Iris pigment epithelial cell (primary cell): Measurements from ENCODE around the gene FNDC7.
"Not testable (repeated sequence)": the region's sequence is repeated elsewhere in the genome, so short reads cannot be mapped to it uniquely, and the experiment has no call there.

Experiments
- DNase-seq: peaks from one replicate; pipeline ENCODE4 v3.0.0-alpha.2; 2011; ENCODE audit warnings: low read depth

Gene FNDC7

GRCh38 chr1:108742253-108742652 is 29.5 kb downstream of the FNDC7 start:
- DNase-seq: no peak

DNA sequence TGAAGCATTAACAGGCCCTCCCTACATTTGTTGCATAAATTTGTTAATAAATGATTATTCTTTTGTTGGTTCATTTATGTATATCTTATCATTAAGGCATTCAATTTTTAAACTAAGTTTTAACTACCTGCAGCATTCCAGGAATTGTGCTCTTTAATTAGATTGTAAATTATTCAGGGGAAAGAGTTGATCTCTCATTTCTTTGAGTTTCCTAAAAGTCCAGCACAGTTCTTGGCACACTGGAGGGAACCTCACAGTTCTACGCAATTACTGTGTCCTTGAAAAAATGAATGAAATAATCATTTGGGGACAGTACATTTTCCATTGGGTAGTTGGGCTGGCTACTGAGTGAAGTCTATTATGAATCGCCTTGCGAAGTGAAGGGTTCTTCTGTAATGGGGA is 33.3 kb downstream of the FNDC7 start:
- no peak for DNase-seq

DNA sequence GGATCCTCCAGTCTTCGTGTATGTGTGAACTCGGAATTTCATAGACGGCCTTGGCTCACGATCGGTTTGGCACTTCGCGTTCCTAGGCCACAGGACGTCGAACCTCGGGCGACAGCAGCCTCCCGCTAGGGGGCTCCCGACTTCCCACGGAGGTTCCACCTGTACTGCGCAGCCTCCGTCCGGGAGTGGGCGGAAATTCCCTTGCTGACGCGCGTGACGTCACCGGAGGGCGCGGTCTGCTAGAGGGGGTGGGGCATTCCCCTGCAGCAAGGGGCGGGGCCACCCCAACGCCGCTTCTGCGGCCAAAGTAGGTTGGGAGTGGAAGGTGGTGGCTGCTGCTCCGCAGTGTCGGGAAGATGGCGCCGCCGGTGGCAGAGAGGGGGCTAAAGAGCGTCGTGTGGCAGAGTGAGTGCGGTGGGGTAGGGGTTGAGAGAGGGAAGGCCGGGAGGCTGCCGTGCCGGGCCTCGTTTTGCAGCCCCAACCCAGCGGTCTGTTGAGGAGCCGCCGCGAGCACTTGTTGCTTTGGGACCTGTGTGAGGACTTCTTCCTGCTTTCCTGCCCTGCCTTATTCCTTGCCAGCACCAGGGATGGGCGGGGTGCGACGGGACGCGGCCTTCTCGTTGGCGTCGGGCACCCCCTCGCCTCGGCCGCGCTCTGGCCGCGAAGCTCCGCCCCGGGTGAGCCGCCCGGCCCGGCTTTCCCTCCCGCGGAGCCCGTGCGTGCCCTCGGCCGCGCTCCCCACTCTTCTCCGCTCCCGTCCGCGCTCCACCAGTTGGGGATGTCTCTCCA is 33.9 kb downstream of the FNDC7 start, which contains the start of gene STXBP3:
Gene STXBP3, plus strand, starts transcription at position 293 of the 789 bp plus-strand sequence. Its CDS starts 64 bp downstream, at position 357.
- peak; percentile 97 for DNase-seq

- peak; percentile 93 for DNase-seq
These were observed 34.6 kb downstream of the FNDC7 start for GRCh38 chr1:108747171-108747850.

DNA sequence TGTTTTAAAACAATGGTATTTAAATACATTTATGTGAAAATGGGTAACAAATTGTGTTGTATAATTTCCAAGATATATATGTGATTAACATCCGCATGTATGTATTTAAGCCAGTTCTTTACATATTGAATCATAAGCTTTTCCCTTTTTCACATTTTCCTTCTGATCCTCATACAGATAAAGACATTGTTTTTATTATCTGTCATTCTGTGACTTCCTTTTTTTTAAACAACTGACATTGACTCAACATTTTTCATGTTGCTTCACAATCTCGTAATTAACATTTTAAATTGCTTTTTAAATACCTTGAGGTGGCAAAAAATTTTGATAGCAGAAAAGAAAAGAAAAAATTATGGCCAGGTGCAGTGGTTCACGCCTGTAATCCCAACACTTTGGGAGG is 35.2 kb downstream of the FNDC7 start:
- DNase-seq: no peak

DNA sequence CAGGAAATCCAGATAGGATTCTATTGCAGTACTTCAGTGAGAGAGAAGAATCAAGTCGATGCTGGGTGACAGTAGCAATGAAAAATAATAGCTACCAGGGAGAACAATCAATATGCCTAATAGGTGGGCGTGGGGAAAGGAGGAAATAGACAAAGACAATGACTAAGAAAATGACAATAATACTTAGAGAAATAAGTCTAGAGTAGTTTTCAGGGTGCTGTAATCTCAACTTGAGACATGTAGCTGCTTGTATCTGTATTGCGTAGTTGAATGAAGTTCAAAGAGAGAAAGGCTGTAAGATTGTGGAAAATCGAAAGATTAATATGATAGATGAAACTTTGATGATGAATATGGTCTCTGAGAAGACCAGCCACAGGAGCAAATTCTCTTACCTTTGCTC is 36.4 kb downstream of the FNDC7 start:
- no peak for DNase-seq

- DNase-seq: peak; percentile 4
These were observed 37.9 kb downstream of the FNDC7 start for GRCh38 chr1:108750476-108751181.

DNA sequence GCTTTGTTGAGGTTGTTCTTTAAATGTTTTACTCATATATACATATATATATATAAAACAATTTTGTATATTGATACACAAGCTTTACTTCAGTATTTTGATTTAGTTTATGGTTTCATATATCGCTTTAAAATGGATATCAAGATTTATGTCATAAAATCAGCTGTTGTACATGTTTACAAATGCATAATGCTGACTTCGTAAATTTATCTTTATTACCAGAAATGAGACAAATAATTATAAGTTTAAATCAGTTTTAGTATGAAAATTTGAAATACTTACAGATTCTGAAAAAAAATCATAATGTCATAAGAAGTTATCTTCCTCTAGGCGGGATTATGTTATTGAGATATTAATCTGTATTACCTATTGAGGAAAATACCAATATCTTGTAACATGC is 40.7 kb downstream of the FNDC7 start:
- no peak for DNase-seq

DNA sequence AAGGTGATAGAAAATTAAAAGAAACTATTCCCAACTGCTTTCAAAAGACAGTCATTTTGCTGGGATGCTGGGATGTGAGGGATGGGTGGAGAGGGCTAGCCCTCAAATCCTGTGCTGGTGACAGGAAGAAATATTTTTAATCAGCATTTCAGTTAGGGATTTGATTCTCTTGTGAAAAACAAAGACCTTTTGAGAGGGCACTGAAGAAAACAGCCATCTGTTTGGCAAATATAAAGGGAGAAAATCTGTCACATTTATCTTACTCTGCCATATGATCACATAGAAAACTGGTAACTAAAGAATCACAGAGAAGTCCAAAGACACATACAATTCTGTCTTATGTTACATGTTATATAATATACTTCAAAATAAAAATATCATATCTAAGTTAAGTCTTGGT is 46.1 kb downstream of the FNDC7 start:
- DNase-seq: no peak

DNA sequence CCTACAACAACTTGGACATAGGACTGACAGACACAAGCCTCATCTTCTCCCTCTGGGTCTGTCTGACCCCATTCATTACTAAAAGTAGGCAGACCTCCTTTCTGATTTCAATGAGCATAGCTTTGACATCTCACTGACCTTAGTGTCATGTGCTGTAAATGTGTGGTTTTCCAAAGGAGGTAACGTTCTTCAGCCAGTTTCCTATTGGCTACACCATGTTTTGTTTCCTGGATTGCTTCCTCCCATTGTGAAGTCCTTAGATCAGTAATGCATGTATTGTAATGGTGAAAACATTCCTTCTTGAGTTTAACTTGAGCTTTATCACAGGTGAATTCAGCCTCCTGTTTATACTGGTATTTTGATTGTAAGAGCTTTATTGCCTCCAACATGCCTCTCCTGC is 54.4 kb downstream of the FNDC7 start:
- no peak for DNase-seq

- DNase-seq: no peak
These were observed 55.0 kb downstream of the FNDC7 start for GRCh38 chr1:108767708-108768107.

GRCh38 chr1:108777839-108778238 is 65.1 kb downstream of the FNDC7 start:
- DNase-seq: no peak

DNA sequence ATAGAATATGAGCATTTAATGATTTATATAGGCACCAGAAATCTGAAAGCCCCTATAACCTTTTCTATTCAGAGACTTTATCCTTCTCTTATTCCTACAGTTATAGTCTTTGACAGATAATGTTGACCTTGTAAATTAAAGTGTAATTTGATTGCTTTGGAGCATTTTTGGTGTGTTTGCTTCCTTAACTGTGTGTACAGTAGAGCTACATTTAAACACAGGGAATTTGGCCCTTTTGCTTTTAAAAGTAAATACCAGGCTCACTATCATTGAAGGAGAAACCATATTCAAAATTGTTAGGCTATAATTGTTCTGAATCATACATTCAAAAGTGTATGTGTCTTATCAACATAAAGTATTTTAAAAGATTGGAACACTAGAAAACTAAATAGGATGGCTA is 66.7 kb downstream of the FNDC7 start:
- no peak for DNase-seq

DNA sequence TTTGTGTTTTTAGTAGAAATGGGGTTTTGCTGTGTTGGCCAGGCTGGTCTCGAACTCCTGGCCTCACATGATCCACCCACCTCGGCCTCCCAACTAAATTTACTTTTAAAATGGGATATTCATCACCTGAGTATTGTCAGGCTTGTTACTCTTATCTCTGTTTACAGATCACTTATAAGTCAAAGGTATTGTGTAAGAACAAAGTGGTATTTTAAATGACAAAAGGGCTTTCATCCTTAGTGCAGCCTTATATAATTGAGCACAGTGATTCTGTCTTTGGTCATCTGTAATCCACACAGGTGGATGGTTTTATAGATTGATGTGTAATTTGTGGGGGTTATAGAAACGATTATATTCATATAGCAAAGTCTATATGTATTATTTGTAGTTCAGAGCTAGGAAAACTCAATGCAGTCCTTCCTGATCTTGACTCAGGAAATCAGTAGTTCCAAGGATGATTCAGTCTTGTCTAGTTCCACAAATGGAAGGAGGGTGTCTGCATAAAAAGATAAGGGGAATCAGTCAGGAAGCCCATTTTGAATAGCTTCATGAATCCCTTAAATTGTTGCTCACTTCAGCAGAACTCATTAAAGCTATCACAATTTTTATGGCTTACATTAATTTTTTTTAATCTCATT is 68.3 kb downstream of the FNDC7 start:
- no peak for DNase-seq

DNA sequence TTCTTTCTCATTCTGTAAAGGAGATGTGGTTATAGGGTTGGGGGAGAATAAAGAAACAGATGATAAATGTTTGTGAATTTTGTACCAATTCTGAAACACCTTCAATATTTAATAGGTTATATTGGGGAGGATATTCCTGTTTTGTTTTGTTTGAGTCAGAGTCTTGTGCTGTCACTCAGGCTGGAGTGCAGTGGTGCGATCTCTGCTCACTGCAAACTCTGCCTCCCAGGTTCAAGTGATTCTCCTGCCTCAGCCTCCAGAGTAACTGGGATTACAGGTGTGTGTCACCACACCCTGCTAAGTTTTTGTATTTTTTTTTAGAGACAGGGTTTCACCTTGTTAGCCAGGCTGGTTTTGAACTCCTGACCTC is 68.9 kb downstream of the FNDC7 start:
- not testable (repeated sequence) for DNase-seq

DNA sequence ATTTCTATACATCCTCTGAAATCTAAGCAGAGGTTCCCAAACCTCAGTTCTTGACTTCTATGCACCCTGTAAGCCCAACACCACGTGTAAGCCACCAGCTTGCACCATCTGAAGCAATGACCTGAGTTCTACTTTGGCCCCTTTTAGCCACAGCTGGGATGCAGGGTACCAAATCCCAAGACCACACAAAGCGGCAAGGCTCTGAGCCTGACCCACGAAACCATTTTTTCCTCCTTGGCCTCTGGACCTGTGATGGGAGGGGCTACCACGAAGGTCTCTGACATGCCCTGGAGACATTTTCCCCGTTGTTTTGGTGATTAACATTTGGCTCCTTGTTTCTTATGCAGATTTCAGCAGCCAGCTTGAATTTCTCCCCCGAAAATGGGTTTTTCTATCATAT is 72.6 kb downstream of the FNDC7 start:
- no peak for DNase-seq

GRCh38 chr1:108785880-108786279 is 73.2 kb downstream of the FNDC7 start:
- no peak for DNase-seq

GRCh38 chr1:108791790-108792189 is 79.1 kb downstream of the FNDC7 start:
- no peak for DNase-seq
